ENCODE results near the gene PDHB.

The PDHB gene

DNA sequence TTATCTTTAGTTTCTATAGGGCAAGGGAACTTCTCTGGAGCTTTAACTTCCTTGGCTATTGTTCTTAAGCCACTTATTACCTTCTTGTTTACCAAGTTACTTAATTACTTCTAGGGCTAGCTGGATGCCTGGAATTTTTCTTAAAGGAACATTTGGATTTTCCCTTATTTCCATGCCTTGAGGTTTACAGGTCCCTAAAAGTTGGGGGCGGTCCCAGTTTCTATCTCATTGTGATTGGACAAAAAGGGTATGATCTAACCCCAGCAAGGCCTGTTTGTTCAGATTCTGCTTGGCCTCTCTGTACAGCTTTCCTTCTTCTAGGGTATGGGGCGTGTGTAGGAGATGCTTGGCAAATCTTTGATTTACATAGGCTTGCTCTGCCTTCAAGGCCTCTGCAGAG is 17.4 kb downstream of the PDHB start:
- no peak for DNase-seq (ENCODE audit: low read depth in 2 of 2)
- H3K4me3 ChIP-seq (replicated peaks in 1 of 2; ENCODE audit: low read depth in 2 of 2, low read length in 2 of 2): no peak overlapping the region
- TF ChIP-seq, protein P1, sequence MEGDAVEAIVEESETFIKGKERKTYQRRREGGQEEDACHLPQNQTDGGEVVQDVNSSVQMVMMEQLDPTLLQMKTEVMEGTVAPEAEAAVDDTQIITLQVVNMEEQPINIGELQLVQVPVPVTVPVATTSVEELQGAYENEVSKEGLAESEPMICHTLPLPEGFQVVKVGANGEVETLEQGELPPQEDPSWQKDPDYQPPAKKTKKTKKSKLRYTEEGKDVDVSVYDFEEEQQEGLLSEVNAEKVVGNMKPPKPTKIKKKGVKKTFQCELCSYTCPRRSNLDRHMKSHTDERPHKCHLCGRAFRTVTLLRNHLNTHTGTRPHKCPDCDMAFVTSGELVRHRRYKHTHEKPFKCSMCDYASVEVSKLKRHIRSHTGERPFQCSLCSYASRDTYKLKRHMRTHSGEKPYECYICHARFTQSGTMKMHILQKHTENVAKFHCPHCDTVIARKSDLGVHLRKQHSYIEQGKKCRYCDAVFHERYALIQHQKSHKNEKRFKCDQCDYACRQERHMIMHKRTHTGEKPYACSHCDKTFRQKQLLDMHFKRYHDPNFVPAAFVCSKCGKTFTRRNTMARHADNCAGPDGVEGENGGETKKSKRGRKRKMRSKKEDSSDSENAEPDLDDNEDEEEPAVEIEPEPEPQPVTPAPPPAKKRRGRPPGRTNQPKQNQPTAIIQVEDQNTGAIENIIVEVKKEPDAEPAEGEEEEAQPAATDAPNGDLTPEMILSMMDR (IDR thresholded peaks at IDR 0.05; ENCODE audit: low read depth, low read length): no peak

DNA sequence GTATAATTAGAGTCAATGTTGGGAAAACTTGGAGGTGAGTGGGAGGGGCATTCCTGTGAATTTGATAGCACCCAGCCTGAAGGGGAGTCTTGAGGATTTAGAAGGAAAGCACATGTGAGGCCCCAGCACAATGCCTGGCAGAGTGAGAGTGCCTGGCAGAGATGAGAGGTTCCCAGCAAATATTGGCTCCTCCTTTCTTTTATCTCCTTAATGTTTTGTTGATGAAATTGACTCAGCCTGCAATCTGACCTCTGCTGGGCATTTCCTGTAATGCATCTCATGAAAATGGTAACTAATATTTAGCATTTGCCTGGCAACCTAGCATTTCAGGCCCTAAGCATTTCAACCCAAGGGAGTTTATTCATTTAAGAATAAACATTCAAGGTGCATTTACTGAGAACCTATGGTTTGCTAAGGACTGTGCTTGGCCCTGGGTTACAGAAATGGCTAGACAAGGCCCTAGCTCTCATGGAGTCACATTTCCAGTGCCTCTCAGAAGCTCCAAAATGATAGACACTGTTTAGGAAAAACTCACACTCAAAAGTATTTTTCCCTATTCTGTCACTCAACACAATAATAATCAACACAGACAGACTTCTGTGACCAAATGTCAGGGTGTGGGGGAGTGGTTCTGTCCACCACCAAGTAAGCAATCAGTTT is 19.0 kb downstream of the PDHB start:
- TF ChIP-seq, protein P1 (IDR thresholded peaks at IDR 0.05; ENCODE audit: low read depth, low read length): peak; percentile 76
- H3K4me3 ChIP-seq (replicated peaks in 1 of 2; ENCODE audit: low read depth in 2 of 2, low read length in 2 of 2): no peak overlapping the region
- peak; percentile 82 to 88 for DNase-seq (ENCODE audit: low read depth in 2 of 2)

- no peak overlapping the region for H3K4me3 ChIP-seq (replicated peaks in 1 of 2; ENCODE audit: low read depth in 2 of 2, low read length in 2 of 2)
- DNase-seq (ENCODE audit: low read depth in 2 of 2): no peak
- TF ChIP-seq, protein P1 (IDR thresholded peaks at IDR 0.05; ENCODE audit: low read depth, low read length): no peak
Observed at GRCh38 chr3:58411851-58412830, 21.5 kb downstream of the PDHB start.

- TF ChIP-seq, protein P1 (IDR thresholded peaks at IDR 0.05; ENCODE audit: low read depth, low read length): no peak
- DNase-seq (ENCODE audit: low read depth in 2 of 2): no peak
- H3K4me3 ChIP-seq (replicated peaks in 1 of 2; ENCODE audit: low read depth in 2 of 2, low read length in 2 of 2): no peak overlapping the region
Observed at GRCh38 chr3:58411036-58411435, 22.6 kb downstream of the PDHB start.

DNA sequence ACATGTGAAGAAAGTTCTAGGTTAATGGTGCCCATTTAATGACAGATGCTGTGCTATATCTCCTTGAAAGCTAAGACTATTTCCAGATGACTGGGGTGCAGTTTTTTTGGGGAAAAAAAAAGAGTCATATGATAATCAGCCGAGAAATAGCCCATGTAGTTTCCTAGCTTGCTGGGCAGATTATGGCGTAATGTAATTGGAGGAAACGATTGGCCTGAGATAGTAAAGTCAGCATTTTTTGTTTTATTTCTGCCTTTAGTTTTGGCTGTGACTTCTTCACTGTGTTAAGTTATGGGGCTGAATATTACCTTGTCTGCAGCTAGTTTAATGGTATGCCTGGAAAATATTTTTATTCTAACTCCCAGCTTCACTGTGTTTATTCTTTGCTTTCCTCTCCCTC is 24.0 kb downstream of the PDHB start:
- DNase-seq (ENCODE audit: low read depth in 2 of 2): no peak
- TF ChIP-seq, protein P1 (IDR thresholded peaks at IDR 0.05; ENCODE audit: low read depth, low read length): no peak
- H3K4me3 ChIP-seq (replicated peaks in 1 of 2; ENCODE audit: low read depth in 2 of 2, low read length in 2 of 2): no peak overlapping the region

DNA sequence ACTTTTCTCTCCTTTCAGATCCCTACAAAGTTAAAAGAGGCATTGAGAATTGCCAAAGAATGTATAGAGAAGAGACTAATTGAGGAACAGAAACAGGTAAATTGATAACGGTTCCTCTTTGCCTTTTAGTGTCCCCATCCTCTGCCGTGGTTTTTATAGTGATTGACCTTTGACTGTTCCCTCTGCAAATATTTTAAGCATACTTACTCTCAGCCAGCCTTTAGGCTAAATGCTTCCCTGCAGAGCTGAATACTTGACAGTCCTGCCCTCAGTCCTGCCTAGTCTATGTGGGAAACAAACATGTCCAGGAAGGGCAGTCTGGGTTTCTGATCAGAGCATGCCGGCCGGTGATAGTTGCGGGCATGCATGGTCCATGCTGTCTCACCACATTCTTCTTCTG is 24.7 kb downstream of the PDHB start:
- TF ChIP-seq, protein P1 (IDR thresholded peaks at IDR 0.05; ENCODE audit: low read depth, low read length): no peak
- H3K4me3 ChIP-seq (replicated peaks in 1 of 2; ENCODE audit: low read depth in 2 of 2, low read length in 2 of 2): no peak overlapping the region
- no peak for DNase-seq (ENCODE audit: low read depth in 2 of 2)
